Stimulated activated CD4-positive, alpha-beta T cell treated with anti-CD3 and anti-CD28 coated beads, Interleukin-2, amount 100 ng/mL, for 48 hours (primary cell): ENCODE results near the gene CLMP.
"Not testable (repeated sequence)": the region's sequence is repeated elsewhere in the genome, so short reads cannot be mapped to it uniquely, and the experiment has no call there.

Experiments used
- DNase-seq, 2 donors: peaks; one replicate each; pipeline ENCODE4 v3.0.0-alpha.2; 2020

The CLMP gene

DNA sequence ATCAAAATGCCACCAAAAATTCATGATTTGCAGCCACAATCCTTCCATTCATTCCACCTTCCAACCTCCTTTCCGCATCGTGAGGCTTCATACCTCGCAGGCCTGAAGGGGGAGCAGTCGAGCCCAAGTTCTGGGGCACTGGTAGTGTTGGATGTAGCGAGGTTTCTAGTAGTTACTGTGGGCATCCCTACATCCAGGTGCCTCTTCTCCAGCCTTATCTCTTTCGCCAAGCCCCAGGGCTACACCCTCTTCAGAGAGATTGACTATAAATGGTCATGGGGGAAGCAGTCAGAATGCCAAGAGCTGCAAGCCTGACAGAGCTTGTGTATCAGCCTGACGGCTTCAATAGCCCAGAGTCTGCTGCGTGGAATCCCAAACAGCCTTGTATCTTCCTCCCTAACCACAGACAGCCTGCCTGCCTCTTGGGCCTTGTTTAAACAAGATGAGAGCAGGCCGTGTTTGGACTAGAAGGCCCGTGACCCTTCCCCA lies 28.9 kb downstream of the CLMP start:
- DNase-seq: peak; percentile 12 to 16

DNA sequence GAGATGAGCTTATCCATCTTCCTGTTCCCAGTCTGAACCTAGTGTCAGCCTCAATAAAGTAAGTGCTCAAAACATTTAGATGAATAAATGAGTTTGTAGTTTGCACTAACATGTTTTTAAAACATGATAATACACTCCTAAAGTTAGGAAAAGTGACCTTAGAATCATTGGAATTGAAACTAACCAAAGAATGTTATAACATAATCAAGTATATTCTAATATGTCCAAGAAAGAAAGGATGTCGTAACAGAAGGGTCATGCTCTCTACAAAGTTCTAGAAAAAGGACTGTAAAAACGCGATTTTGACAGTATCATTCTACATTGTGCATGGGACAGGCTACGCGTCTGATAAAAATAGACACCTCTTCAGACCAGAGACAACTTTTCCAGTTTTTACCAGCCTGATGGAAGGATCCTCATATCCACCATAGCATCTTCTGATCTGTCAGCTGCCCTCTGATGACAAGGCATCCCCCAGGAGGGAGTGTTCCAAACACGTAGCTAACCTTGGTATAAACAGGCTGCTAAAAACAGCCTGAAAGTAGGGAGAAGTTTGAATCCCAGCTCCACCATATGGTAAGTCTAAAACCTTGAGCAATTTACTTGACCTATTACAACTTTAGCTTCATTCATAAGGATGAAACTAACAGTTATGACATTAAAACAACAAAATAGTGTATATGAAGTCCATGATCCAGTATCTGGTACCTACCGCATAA lies 30.2 kb downstream of the CLMP start:
- DNase-seq: no peak

DNA sequence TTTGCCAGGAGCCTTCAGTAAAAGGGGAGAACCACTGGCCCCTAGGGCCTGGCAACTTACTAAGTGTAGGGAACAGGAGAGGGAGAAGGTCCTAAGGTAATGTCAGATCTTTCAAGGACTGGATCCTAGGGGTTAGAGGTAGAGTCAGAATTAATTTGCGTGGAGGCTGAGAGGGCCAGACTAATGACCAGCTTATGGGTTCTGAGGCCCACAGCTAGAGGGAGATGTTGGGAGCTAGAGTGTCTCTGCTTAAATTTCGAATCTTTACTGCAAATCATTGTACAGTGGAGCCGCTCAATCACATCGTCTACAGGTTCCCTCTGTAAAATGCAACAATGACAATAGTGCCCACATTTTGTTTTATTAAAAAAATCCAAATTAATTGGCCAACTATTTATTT lies 31.4 kb downstream of the CLMP start:
- no peak for DNase-seq

DNA sequence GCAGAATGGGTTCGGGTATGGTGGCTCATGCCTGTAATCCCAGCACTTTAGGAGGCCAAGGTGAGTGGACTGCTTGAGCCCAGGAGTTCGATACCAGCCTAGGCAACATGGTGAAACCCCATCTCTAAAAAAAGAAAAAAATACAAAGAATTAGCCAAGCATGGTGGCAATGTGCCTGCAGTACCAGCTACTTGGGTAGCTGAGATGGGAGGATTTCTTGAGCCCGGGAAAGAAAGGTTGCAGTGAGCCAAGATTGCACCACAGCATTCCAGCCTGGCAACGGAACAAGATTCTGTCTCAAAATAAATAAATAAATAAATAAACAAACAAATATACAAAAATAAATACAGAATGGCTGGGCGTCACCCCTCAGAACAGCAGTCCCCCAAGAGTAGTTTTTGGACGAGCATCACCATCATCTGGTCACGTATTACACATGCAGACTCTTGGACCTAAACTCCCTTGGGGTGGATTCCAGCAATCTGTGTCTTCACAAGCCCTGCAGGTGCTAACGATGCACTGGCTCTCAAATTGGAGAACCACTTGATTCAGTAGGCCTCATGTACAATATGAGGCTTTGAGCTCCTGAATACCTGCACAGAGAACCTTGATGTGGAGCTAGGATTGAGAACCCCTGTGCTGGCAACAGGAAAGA lies 33.5 kb downstream of the CLMP start:
- no peak for DNase-seq

DNA sequence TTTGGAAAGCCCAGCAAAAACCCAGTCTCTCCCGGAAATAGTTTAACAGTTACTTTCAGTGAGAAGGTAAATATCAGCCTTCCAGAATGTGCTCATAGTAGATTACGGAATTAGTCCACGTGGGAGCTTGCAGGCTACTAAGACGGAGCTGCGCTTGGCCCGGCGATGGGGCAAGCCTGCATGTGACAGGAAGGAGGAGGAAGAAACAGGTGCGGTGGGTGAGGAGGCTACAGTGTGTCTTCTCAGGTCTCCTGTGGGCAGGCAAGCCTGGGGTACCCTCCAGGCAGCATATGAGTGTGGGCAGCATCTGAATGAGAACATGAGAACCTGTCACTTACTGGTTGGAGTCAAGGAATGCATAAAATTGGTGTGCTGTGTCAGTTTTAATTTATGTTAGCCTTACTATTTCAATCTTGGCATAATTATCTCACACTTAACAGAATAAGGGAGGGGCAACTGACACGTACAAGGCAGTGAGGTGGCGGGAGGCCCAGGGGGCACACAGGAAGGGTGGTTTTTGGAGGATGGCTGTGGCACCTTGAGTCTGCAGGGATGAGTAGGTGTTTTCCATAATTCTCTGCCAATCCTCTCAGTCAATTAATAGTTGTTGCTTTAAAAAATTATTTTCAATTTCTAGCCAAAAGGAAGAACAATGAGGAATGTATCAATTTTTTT lies 35.7 kb downstream of the CLMP start:
- no peak for DNase-seq

DNA sequence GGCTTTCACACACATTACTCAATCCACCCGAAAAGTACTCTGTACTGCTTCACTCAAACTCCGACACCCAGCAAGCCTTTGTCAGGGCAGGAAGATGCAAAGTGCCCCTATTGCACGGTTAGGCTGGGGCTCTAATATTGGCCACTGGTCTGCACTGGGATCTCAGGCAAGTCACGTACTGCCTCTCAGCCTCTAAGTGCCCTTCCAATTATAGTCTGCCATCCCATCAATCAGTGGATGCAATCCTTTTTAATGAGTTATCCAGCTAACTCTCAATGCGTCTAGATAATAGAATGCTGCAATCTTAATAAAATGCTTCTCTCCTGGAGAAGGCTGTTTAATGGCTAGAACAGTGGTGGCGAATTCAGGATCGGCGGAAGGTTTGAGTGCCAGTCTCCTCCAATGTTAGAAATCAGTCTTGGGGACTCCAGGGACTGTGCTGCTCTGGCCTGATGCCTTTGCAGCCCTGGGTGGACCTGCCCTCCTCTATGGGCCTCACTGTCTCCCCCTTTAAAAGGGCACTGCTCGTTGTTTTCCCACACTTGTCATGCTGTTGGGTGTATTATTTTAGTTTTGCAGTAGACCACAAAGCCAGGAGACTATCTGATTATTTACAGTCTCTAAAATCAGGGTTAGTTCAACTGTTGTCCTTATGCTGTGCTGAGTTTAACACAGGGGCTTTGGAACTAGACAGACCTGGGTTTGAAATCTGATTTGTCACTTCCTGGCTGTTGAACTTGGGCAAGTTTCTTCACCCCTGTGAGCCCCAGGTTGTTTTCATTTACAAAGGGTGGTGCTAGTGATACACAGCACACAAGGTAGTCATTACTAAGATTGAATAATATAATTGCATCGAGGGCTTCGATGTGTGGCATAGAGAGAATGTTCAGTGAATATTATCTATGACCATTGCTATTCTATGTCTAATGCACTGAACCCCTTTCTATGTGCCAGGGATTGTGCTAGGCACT lies 36.7 kb downstream of the CLMP start:
- DNase-seq: no peak

DNA sequence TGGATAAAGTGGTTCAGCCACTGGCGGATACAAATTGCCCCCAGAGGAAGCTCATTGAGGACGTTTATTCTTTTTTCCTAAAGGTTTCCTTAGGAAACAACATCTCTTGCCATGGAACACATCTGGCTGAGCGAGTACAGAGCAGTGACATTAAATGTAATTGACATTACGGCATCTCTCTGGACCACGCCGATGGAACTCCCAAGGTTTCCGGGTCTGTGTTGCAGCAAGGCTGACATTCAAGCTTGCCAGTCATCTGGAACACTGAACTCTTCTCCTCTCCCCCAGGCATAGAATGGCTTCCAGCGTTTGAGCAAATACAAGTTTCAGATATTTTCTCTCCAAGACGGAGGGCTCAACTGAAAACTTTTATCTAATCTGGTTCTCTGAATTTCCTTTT lies 42.1 kb downstream of the CLMP start:
- no peak for DNase-seq

DNA sequence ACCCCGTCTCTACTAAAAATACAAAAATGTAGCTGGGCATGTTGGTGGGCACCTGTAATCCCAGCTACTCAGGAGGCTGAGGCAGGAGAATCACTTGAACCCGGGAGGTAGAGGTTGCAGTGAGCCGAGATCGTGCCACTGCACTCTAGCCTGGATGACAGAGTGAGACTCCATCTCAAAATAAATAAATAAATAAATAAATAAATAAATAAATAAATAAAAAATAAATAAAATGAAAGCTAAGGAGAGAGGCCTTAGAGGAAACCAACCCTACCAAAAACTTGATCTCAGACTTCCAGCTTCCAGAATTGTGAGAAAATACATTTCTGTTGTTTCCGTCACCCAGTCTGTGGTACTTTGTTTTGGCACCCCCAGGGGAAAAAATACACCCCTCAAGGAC lies 42.7 kb downstream of the CLMP start:
- not testable (repeated sequence) for DNase-seq

DNA sequence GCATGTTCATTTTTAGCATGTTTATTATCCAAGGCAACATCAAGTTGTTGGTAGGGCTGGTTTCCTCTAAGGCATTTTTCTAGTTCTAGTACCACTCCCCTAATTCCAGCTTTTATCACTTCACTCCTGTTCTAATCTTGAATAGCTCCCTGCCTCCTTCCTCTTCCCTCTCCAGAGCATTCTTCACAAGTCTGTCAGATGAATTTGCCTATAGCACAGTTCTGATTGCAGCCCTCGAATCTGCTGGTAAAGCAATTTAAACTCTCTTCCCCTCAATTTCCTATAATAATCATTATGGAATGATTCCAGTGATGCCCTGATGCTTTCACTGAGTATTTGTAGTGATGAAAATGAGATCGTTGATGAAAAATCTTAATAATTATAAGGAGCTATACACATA lies 43.3 kb downstream of the CLMP start:
- DNase-seq: no peak

DNA sequence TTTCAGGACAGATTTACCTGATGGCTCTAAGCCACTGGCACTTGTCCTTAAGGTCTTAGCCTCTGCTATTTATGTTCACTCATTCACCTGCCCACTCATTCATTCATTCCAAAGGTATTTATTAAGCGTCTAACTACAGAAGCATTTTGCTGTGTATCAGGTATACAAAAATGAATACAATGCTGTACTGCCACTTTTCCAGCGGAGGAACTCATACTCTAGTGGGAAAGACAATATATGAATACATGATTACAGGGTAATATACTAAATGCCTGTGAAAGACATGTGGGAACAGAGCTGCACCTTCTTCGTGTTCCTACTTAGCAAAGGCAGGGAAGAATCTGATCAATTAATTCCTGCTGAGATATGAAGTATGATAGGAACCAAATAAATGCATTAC lies 43.7 kb downstream of the CLMP start:
- no peak for DNase-seq

DNA sequence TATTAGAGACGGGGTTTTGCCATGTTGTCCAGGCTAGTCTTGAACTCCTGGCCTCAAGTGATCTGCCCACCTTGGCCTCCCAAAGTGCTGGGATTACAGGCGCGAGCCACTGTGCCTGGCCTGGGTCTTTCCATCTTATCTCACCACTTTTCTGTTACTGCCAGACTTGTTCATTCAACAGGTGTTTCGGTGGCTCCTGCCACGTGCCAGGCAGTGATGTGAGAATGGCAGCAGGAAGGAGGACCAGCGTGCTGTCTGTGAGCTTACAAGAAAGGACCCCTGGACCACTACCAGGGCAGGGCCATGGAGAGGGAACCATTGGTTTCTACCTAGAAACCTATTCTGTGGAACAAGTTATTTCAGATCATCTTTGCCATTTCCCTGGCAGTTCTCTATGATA lies 44.2 kb downstream of the CLMP start:
- no peak for DNase-seq

DNA sequence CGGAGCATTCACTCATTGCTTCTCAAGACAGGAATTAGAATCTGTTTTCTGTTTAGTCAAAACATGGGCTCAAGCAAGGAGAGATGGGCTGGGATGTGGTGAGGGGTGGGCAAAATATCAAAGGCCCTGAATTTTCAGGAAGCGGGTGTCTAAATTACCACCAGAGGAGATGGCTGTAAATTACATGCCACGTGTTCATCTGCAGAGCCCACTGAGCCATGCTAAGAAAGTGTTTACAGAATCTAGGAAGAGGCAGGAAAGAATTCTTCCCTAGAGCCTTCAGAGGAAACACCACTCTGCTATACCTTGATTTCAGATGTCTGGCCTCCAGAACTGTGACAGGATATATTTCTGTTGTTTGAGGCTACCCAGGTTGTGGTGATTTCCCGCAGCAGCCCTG lies 46.1 kb downstream of the CLMP start:
- DNase-seq: no peak

DNA sequence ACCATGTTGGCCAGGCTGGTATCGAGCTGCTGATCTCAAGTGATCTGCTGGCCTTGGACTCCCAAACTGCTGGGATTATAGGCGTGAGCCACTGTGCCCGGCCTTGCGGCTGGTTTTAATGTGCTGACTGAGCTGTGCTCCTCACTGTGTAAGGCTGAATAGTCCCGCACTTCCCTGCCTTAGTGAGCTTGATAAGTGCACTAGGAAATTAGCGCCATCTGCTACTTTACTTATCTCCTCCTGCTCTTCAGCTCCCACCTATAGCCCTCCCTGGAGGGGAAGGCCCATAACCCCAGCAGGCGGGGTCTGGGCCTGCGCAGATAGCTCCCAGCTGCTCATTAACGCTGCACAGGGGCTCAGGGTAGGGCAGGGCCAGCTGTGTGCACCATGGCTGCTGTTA lies 49.4 kb downstream of the CLMP start:
- no peak for DNase-seq

DNA sequence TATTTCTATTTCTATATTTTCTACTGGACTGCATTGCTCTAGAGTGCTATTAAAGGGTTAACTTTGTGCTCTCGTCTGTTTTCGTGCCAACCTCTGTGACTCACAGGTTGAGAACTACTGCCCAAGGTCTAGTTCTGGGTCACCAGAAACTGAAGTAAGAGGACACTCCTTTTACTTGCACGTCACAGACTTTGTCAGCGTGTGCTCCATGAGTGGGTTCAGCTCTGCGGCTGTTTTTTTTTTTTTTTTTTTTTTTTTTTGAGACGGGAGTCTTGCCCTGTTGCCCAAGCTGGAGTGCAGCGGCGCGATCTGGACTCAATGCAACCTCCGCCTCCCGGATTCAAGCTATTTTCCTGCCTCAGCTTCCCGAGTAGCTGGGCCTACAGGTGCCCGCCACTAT lies 49.8 kb downstream of the CLMP start:
- DNase-seq: no peak

DNA sequence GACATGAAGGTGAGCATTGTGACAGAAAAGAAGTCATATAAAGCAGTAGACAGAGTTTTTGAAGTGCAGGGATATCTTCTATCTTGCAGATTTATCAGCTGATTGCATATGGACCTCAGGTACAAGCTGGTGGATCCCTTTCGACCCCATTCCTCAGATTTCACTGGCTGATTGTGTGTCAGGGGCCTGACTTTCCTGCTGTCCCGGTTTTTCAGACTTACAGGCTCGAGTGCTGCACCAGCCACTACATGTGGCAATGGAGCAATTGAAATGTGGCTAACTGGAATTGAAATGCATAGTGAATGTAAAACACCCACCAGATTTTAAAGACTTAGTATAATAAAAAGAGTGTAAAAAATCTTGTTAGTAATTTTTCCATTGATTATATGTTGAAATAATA lies 50.3 kb downstream of the CLMP start:
- DNase-seq: no peak

DNA sequence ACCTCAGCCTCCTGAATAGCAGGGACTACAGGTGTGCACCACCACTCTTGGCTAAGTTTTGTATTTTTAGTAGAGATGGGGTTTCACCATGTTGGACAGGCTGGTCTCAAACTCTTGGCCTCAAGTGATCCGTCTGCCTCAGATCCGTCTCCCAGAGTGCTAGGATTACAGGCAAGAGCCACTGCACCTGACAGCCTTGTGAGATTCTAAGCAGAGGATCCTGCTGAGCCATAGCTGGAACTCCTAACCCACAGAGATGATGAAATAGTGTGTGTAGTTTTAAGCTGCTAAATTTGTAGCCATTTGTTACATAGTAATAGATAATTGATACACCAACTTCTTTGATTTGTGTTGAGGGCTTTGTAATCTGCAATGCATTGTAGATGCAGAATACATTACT lies 51.1 kb downstream of the CLMP start:
- DNase-seq: no peak

DNA sequence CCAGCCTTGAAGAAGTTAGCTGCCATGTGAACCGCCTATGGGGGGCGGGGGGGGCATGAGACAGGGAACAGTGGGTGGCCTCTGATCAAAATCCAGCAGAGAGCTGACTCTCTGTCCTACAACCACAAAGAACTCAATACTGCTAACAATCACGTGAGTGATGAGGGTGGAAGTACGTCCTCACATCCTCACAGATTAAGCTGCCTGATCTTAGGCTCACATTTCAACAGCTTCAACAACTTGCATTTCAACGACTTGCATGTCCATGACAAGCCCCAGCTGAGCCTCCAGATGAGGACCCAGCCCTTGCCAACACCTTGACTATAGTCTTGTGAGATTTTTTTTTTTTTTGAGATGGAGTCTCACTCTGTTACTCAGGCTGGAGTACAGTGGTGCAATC lies 51.6 kb downstream of the CLMP start:
- DNase-seq: no peak

DNA sequence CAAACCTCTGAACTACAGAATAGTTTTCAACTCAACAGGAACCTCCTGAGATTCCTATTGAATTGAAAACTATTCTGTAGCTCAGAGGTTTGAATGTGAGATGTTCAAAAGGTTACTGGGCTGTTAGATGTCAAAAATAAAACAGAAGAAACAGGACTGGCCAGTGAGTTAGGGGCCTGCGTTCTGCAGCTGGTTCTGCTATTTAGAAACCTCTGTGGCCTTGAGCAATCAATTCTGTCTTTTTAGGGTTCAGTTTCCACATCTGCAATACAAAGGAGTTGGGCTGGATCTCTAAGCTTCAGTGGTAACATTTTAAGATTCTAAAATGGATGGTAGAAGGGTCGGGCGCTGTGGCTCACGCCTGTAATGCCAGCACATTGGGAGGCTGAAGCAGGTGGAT lies 55.8 kb downstream of the CLMP start:
- DNase-seq: no peak

DNA sequence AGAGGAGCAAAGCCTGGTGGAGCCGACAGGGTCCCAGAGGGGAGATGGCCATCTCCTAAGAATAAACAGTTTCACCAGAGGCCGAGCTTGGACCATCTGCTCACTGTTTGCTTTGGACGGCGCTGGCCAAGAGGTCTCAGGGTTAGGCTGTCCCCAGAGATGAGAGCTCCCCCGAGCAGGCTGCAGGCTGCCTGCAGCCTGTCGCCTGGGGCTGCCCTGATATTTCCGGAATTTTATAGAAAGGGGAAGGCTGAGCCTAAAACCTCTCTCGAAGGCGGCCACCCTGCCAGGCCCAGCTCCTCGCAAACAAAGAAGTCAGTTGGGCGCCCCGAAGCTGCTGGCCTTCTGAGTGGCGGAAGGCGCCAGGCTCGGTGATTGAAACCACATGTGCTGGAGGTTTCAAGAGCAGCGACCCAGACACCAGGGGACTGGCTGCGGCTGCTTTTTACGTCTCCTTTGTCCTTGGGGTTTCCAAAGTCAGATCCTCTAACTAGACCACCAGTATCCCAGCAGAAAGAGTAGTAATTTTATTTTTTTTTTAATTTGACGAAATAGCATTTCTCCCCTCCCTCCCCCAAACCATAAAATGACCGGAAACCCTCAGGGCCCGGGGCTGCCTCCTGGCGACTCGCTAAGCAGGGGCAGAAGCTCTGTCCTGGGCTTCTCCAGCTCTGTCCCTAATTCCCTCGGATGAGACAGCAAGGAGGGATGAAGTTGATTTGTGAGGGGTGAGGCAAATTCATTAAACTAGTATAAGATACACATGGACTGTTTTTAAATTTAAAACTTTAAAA lies 57.4 kb downstream of the CLMP start:
- no peak for DNase-seq

DNA sequence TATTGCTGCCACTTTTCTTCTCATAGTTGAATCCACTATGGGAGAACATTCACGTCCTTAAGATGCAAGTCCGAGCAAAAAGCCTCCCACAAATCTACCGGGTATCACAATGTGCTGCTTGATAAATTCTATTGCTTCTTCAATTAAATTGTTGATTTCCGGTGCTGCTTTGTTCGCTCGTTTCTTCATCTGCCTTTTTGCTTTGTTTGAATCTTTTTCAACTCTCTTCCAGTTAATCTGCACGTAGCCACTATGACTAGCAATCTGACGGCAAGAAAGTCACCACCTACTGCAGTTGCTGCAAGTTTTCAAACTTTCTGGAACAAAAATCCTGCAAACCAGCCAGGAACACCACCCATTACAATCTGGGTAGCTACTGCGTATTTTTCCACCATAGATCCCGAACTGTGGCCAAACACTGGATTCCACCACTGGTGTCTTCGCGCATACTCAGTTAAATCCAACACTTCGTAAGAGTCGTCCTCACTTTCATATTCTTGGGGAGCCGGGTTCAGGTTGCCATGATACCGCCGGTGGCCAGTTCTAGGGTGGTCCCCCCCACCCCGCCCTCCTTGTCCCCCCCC lies 59.1 kb downstream of the CLMP start:
- DNase-seq: no peak

DNA sequence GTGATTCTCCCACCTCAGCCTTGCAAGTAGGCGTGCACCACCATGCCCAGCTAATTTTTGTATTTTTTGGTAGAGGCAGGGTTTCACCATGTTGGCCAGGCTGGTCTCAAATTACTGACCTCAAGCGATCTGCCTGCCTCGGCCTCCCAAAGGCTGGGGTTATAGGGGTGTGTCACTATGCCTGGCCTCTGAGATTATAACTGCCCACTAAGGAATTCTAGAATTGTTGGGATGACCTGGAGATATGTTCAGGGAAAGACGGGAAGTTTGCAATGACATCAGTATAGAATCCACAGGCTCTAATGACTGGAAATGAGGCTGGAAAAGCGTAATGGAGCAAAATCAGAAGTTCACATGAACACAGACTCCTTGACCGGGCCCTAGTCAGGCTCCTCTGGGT lies 62.2 kb downstream of the CLMP start:
- no peak for DNase-seq
